ENCODE data around the gene UBE2G2.
A peak's percentile ranks its signal among the peaks of the same experiment; 100 is the strongest.

The UBE2G2 gene

DNA sequence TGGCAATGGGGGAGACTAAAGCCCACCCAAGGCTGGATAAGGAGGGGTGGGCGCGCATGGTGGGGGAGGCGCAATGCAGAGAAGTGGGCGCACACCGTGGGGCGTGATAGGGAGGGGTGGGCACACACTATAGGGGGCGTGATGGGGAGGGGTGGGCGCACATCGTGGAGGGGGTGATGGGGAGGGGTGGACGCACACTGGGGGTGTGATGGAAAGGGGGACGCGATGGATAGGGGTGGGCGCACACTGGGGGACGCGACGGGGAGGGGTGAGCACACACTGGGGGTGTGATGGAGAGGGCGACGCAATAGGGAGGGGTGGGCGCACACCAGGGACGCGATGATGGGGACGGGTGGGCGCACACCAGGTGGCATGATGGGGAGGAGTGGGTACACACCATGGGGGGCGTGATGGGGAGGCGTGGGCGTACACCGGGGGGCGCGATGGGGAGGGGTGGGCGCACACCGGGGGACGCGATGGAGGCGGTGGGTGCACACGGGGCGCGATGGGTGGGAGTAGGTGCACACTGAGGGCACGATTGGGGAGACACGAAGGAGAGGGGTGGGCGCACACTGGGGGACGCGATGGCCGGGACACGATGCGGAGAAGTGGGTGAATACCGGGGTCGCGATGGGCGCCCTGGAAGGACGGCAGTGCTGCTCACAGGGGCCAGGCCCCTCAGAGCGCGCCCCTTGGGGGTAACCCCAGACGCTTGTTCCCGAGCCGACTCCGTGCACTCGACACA is 15.3 kb upstream of the UBE2G2 start:
- DNase-seq (ENCODE audit: low read depth in 2 of 2) = no peak

DNA sequence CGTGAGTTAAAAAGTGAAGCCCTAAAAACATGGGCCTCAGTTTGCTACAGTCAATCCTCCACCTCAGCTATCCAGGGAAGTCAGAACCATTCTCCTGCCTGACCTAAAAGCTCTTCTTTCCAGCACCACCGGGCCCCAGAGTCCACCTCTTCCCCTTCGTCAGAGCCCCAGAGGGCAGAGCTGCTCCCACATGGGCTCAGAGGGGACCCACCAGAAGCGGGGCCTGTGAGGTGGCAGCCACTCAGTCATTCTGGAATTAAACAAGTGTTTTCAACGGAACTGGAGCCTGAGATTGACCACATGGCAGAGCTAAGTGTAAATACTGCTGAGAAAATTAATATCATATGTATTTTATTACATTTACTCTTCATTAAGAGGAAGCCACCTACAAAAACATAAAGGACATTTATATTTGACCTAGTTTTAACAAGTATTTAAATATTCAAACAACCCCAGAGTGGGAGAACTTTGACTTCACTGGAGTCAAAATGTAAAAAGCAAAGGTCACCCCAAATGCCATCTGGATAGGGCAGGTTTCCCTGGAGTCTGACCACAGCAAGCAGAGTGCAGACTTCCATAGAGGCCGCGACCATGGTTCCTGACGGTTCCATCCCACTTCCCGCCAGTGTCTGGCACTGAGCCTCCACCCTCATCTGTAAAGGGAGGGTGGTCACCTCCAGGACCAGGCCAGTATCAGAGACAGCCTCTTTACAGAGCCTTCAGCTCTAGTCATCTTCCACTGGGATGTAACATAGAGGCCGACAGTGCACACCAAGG is 14.4 kb upstream of the UBE2G2 start:
- no peak for DNase-seq (ENCODE audit: low read depth in 2 of 2)

GRCh38 chr21:44815225-44815624 is 13.6 kb upstream of the UBE2G2 start:
- DNase-seq (ENCODE audit: low read depth in 2 of 2) = no peak

- no peak for DNase-seq (ENCODE audit: low read depth in 2 of 2)
Observed at GRCh38 chr21:44814498-44815023, 12.9 kb upstream of the UBE2G2 start.

DNA sequence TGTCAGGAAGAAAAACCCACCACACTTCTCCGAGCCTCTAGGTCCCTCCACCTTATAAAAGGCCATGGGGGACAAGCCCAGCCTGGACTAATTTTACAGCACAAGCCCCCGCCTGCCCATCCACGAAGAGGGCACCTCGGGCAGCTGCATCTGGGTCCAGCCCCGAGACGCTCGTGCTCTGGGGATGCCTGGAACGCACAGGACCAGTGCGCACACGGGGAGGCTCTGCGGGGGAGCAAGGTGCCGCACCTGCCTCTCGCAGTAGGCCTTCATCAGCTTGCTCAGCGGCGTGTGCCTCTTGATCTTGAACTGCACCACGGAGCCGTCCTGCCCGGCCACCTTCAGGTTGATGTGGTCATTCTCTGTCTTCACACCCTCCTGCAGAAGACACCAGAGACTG is 12.1 kb upstream of the UBE2G2 start:
- no peak for DNase-seq (ENCODE audit: low read depth in 2 of 2)

GRCh38 chr21:44813149-44813548 is 11.5 kb upstream of the UBE2G2 start:
- no peak for DNase-seq (ENCODE audit: low read depth in 2 of 2)

- DNase-seq (ENCODE audit: low read depth in 2 of 2) = no peak
Observed at GRCh38 chr21:44812640-44813039, 11.0 kb upstream of the UBE2G2 start.

GRCh38 chr21:44810779-44811178 is 9.2 kb upstream of the UBE2G2 start:
- no peak for DNase-seq (ENCODE audit: low read depth in 2 of 2)

DNA sequence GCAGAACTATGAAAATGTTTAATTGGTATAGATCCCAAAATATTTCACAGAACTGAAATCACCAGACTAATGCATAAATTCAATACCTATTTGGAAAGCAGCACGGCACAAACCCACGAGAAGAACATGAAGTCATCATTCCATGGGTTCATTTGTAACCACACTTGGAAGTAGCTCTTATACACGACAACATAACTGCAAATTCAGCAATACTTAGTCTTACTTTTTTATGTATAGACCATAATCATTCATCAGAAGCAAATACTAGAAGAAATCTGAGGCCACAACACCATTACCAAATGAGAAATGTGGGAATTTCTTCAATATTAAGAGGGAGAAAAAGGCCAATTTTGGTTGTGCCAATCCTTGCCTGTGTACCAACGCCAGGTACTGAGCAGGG is 4.2 kb upstream of the UBE2G2 start:
- no peak for DNase-seq (ENCODE audit: low read depth in 2 of 2)

GRCh38 chr21:44805226-44805625 is 3.6 kb upstream of the UBE2G2 start:
- no peak for DNase-seq (ENCODE audit: low read depth in 2 of 2)

DNA sequence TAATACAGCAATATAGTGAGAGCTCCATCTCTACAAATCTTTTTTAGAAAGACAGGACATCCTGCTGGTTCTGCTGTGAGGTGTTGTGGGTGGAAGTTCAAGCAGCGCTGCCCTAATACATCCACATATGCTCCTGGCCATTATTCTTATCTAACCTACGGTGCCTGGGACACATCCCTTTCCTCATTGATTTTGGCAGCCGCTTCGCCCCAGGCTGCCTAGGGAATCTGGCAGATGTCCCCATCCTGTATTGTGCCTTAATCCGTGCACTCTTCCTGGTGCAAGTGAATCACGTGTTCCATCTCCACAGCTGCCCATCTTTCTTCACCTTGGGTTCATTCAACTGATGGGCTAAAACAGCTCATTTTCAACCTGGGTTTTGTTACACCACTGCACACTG is 3.1 kb upstream of the UBE2G2 start:
- DNase-seq (ENCODE audit: low read depth in 2 of 2) = no peak

- DNase-seq (ENCODE audit: low read depth in 2 of 2) = no peak
Observed at GRCh38 chr21:44803651-44804050, 2.0 kb upstream of the UBE2G2 start.

- no peak for DNase-seq (ENCODE audit: low read depth in 2 of 2)
Observed at GRCh38 chr21:44802396-44803153, 955 bp upstream of the UBE2G2 start.

- DNase-seq (ENCODE audit: low read depth in 2 of 2) = no peak
Observed at GRCh38 chr21:44800971-44801467, 601 bp downstream of the UBE2G2 start.

DNA sequence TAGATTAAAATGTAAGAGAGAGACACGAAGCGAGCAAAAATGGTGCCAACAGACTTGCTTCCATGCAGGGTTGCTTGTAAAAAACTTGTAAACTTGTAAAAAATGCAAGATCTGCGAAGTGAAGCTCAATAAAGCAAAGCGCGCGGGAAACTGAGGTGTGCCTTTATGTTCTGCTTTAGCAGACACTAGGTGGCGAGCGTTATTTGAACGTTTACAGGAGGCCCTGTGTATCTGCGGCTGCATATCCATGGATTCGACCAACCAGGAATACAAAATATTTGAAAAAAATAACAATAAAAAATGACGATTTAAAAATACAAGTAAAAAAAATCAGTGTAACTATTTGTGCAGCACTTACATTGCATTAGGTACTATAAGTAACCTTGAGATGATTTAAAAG is 1.5 kb downstream of the UBE2G2 start:
- DNase-seq (ENCODE audit: low read depth in 2 of 2) = no peak

DNA sequence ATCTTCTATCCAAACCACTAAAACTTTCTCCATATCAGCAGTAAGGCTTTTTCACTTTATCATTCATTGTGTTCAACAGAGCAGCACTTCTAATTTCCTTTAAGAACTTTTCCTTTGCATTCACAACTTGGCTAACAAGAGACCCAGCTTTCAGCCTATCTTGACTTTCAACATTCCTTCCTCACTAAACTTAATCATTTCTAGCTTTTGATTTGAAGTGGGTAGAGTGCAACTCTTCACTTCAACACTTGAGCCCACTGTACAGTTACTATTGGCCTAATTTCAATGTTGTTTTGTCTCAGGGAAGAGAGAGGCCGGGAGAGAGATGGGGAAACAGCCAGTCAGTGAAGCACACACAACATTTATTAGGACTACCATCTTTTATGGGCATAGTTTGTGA is 2.0 kb downstream of the UBE2G2 start:
- DNase-seq (ENCODE audit: low read depth in 2 of 2) = no peak

DNA sequence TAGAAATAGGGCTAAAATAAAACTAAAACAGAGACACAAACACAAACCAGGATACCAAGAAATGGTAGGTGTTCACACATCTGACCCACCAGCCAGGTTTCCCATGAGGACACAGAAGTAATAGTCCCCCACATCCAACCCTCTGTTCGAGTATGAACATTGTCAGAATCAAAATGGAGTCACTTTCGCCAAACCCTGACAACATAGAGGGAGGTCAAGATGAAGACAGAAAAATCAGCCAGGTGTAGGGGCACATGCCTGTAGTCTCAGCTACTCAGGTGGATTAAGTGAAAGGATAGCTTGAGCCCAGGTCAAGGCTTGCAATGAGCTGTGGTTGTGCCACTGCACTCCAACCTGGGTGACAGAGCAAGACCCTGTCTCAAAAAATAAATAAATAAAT is 3.8 kb downstream of the UBE2G2 start:
- DNase-seq (ENCODE audit: low read depth in 2 of 2) = no peak

GRCh38 chr21:44795342-44795741 is 6.3 kb downstream of the UBE2G2 start:
- no peak for DNase-seq (ENCODE audit: low read depth in 2 of 2)

DNA sequence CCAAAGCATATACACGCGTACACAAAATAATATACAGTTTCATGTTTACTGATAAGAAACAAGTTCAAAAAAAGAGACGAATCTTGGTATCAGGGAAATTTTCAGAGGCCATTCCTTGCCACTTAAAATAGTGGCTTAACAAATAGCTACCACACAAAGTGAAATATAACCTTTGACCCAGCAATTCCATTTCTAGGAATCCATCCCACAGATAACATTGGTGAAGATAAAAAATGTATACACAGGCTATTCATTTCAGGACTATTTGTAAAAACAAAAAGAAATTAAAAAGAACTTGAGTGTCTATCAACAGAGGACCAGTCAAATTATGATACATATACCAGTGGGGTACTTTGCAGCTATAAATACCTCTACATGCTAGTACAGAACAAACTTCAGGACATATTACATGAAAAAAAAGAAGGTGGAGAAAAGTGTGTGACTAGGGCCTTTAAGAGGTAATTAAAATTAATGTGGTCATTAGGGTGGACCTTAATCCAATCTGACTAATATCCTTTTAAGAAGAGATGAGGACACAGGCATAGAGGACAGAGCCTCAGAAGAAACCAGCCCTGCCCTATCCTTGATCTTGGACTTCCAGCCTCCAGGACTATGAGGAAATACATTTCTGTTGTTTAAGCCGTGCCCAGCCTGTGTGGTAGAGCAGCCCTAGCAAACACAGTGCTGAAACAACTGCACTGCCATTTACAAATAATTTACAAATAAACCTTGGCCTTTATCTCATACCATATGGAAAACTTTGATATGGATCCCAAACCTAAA is 7.8 kb downstream of the UBE2G2 start:
- no peak for DNase-seq (ENCODE audit: low read depth in 2 of 2)

- DNase-seq (ENCODE audit: low read depth in 2 of 2) = peak in 1 of 2 donors; percentile 21
Observed at GRCh38 chr21:44792702-44793591, 8.7 kb downstream of the UBE2G2 start.

Measured in stimulated activated CD4-positive, alpha-beta T cell treated with anti-CD3 and anti-CD28 coated beads, Interleukin-15, amount 100 ng/mL, for 48 hours (primary cell).